H9 (cell line): ENCODE results near the gene SSBP3. TPM values are rescaled to one million over a fixed set of nuclear protein-coding genes. Genes with fewer than 3 reads are reported as not detected.

Source experiments
- DNase-seq: peaks from one replicate; pipeline ENCODE4 v3.0.0-alpha.2; 2017
- H2AFZ ChIP-seq: one replicate; pipeline ENCODE4 v1.6.1; 2013; ENCODE audit warnings: mild to moderate bottlenecking, low read length, control low read depth, moderate library complexity
- H2AK5ac ChIP-seq: 2 replicates; pipeline ENCODE4 v1.6.1; 2013; ENCODE audit warnings: low read length, control low read depth, mixed read lengths; ENCODE audit not compliant: insufficient read length
- H2BK120ac ChIP-seq: one replicate; pipeline ENCODE4 v1.6.1; 2013; ENCODE audit warnings: low read depth, mild to moderate bottlenecking, low read length, control low read depth, inconsistent platforms; ENCODE audit not compliant: poor library complexity, severe bottlenecking
- H2BK12ac ChIP-seq: 2 replicates; pipeline ENCODE4 v1.6.1; 2013; ENCODE audit warnings: low read length, control low read depth, mixed read lengths, low read depth; ENCODE audit not compliant: insufficient read length
- H2BK15ac ChIP-seq: 2 replicates; pipeline ENCODE4 v1.6.1; 2013; ENCODE audit warnings: low read depth, low read length, control low read depth
- H2BK20ac ChIP-seq: one replicate; pipeline ENCODE4 v1.6.1; 2013; ENCODE audit warnings: low read depth, mild to moderate bottlenecking, low read length, control low read depth, inconsistent platforms; ENCODE audit not compliant: poor library complexity, severe bottlenecking
- H2BK5ac ChIP-seq: 2 replicates; pipeline ENCODE4 v1.6.1; 2013; ENCODE audit warnings: low read length, control low read depth, mixed read lengths; ENCODE audit not compliant: insufficient read length
- H3K14ac ChIP-seq: 2 replicates; pipeline ENCODE4 v1.6.1; 2013; ENCODE audit warnings: low read length, control low read depth; ENCODE audit not compliant: insufficient read depth
- H3K18ac ChIP-seq: 2 replicates; pipeline ENCODE4 v1.6.1; 2013; ENCODE audit warnings: low read depth, mild to moderate bottlenecking, mixed read lengths, low read length, control low read depth; ENCODE audit not compliant: insufficient read length
- H3K23ac ChIP-seq: 2 replicates; pipeline ENCODE4 v1.6.1; 2013; ENCODE audit warnings: low read length, control low read depth, mixed read lengths, low read depth; ENCODE audit not compliant: insufficient read length
- H3K23me2 ChIP-seq: 2 replicates; pipeline ENCODE4 v1.6.1; 2013; ENCODE audit warnings: low read depth, mild to moderate bottlenecking, mixed read lengths, low read length, control low read depth; ENCODE audit not compliant: insufficient read length, poor library complexity, severe bottlenecking
- H3K27ac ChIP-seq: 2 replicates; pipeline ENCODE4 v1.5.1; 2013; ENCODE audit warnings: low read length, control low read depth, mixed read lengths, low read depth; ENCODE audit not compliant: insufficient read length
- H3K27me3 ChIP-seq: 2 replicates; pipeline ENCODE4 v1.6.1; 2013; ENCODE audit warnings: low read length, control low read depth, inconsistent platforms; ENCODE audit not compliant: insufficient read depth
- H3K4ac ChIP-seq: 2 replicates; pipeline ENCODE4 v1.6.1; 2013; ENCODE audit warnings: low read depth, mild to moderate bottlenecking, control low read depth, inconsistent platforms, low read length, moderate library complexity
- H3K4me1 ChIP-seq: 2 replicates; pipeline ENCODE4 v1.6.1; 2013; ENCODE audit warnings: low read length, control low read depth, inconsistent platforms; ENCODE audit not compliant: insufficient read depth
- H3K4me2 ChIP-seq: 2 replicates; pipeline ENCODE4 v1.6.1; 2013; ENCODE audit warnings: low read length, control low read depth, mixed read lengths; ENCODE audit not compliant: insufficient read length, insufficient read depth
- H3K56ac ChIP-seq: 2 replicates; pipeline ENCODE4 v1.6.1; 2013; ENCODE audit warnings: low read depth, mild to moderate bottlenecking, mixed read lengths, low read length, control low read depth; ENCODE audit not compliant: insufficient read length
- H3K79me1 ChIP-seq: 2 replicates; pipeline ENCODE4 v1.6.1; 2013; ENCODE audit warnings: low read depth, mild to moderate bottlenecking, moderate library complexity, low read length, control low read depth, inconsistent platforms; ENCODE audit not compliant: insufficient read depth, poor library complexity, severe bottlenecking
- H3K79me2 ChIP-seq: 2 replicates; pipeline ENCODE4 v1.6.1; 2013; ENCODE audit warnings: low read length, control low read depth, inconsistent platforms; ENCODE audit not compliant: insufficient read depth
- H3K9ac ChIP-seq: 2 replicates; pipeline ENCODE4 v1.6.1; 2013; ENCODE audit warnings: low read length, control low read depth, mixed read lengths; ENCODE audit not compliant: insufficient read length; ENCODE audit errors: extremely low read depth
- H3K9me3 ChIP-seq: one replicate; pipeline ENCODE4 v1.6.1; 2013; ENCODE audit warnings: low read depth, low read length, inconsistent platforms; ENCODE audit not compliant: control insufficient read depth
- H3T11ph ChIP-seq: one replicate; pipeline ENCODE4 v1.6.1; 2013; ENCODE audit warnings: mild to moderate bottlenecking, low read length, control low read depth, inconsistent platforms
- H4K20me1 ChIP-seq: one replicate; pipeline ENCODE4 v1.6.1; 2013; ENCODE audit not compliant: control insufficient read depth, insufficient read length, insufficient read depth
- H4K5ac ChIP-seq: 2 replicates; pipeline ENCODE4 v1.6.1; 2013; ENCODE audit warnings: low read depth, mild to moderate bottlenecking, mixed read lengths, low read length, control low read depth; ENCODE audit not compliant: insufficient read length
- H4K8ac ChIP-seq: replicated peaks from 2 replicates; pipeline ENCODE4 v1.6.1; 2013; ENCODE audit warnings: low read length, control low read depth, mixed read lengths, low read depth; ENCODE audit not compliant: insufficient read length
- H4K91ac ChIP-seq: 2 replicates; pipeline ENCODE4 v1.6.1; 2013; ENCODE audit warnings: low read depth, mild to moderate bottlenecking, moderate library complexity, mixed read lengths, low read length, control low read depth; ENCODE audit not compliant: insufficient read length
- H3K27ac Mint-ChIP-seq, 3 experiments: 2 replicates in 2 of 3; 3 replicates in 1 of 3; pipeline ENCODE4 v1.8.0; 2020 to 2021; ENCODE audit warnings: mixed read lengths in 3 of 3, mild to moderate bottlenecking in 1 of 3, moderate library complexity in 1 of 3
- H3K27me3 Mint-ChIP-seq: 2 replicates; pipeline ENCODE4 v1.8.0; 2021; ENCODE audit warnings: low read depth, mild to moderate bottlenecking, moderate library complexity, mixed read lengths
- H3K36me3 Mint-ChIP-seq, 3 experiments: 2 replicates in 2 of 3; 3 replicates in 1 of 3; pipeline ENCODE4 v1.8.0; 2020 to 2021; ENCODE audit warnings: low read depth in 3 of 3, mixed read lengths in 3 of 3; ENCODE audit not compliant: insufficient read depth in 1 of 3
- H3K4me1 Mint-ChIP-seq, 2 experiments: 2 replicates each; pipeline ENCODE4 v1.8.0; 2020; ENCODE audit warnings: mixed read lengths in 2 of 2
- H3K4me3 Mint-ChIP-seq, 2 experiments: 2 replicates in 1 of 2; 3 replicates in 1 of 2; pipeline ENCODE4 v1.8.0; 2020 to 2021; ENCODE audit warnings: mild to moderate bottlenecking in 2 of 2, mixed read lengths in 2 of 2, moderate library complexity in 1 of 2
- H3K9me3 Mint-ChIP-seq, 2 experiments: 2 replicates in 1 of 2; 3 replicates in 1 of 2; pipeline ENCODE4 v1.8.0; 2020; ENCODE audit warnings: mild to moderate bottlenecking in 2 of 2, mixed read lengths in 2 of 2, moderate library complexity in 1 of 2
- CTCF ChIP-seq: fragments of 200-600 bp; sonication (generic); conservative IDR thresholded peaks from 3 replicates; pipeline ENCODE4 v1.8.0; 2021; ENCODE audit warnings: antibody characterized with exemption, mild to moderate bottlenecking
- WGBS: extraction: QIAGEN DNeasy Blood & Tissue Kit; methylation state at CpG from one replicate; pipeline ENCODE4 v1.1.7; 2013; ENCODE audit warnings: missing lambda C conversion rate, low lambda C conversion rate, mixed read lengths; ENCODE audit not compliant: insufficient read length; ENCODE audit errors: extremely low coverage; 5-methylcytosine and 5-hydroxymethylcytosine counted together
- total RNA-seq: library from RNA; stranded (reverse); gene quantifications from 2 replicates; pipeline ENCODE4 v1.2.1, GENCODE V29; 2021

SSBP3 gene
- total RNA-seq, 1 experiment from 2014 or later, result 126 TPM

DNA sequence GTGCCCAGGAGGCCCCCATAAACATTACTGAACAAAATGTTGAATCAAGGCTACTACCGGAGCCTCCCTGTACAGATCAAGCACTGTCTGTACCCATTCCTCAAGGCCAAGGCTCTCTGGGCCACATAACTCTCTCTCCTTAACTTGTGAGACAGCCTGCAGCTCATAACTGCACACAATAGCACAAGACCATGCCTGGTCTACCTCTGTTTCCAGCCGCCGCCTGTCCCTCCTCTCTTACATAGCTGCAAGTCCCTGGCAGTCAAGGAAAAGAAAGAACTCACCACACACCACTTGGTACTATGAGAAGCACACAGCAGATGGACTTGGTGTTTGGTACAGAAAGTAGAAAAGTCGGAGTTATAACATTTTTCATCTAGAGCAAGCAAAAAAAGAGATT lies 91.1 kb downstream of the SSBP3 start:
- Histone ChIP-seq H2BK12ac (no peak overlapping the region), H3K56ac (no peak overlapping the region), H3K23ac (no peak overlapping the region), H2BK5ac (no peak overlapping the region), H3K4ac (no peak overlapping the region), H3T11ph (no peak overlapping the region), H3K27me3 (no peaks in the 10 kb centered on the region), H2AK5ac (peak overlapping the region; percentile 18), H2BK120ac (no peak overlapping the region), H4K8ac (no peak overlapping the region), H4K5ac (no peak overlapping the region), H4K20me1 (no peaks in the 10 kb centered on the region), H3K79me2 (peaks cover 12% of the 10 kb centered on the region; the same call in 1 of the 2 replicates), H2BK20ac (no peak overlapping the region), H3K18ac (no peak overlapping the region), H3K27ac (no peak overlapping the region), H3K79me1 (peaks cover 11% of the 10 kb centered on the region), H4K91ac (no peak overlapping the region), H2AFZ (no peak overlapping the region), H3K23me2 (no peaks in the 10 kb centered on the region), H3K9ac (peak overlapping the region; percentile 29), H3K14ac (no peak overlapping the region; the same call in 1 of the 2 replicates), H3K9me3 (no peaks in the 10 kb centered on the region), H3K4me2 (no peak overlapping the region), H2BK15ac (no peak overlapping the region), H3K4me1 (peaks cover 24% of the 10 kb centered on the region)
- no peak overlapping the region for H3K4me3 Mint-ChIP-seq
- no CpG with 5 or more reads among the region's 4 CpGs for WGBS
- TF ChIP-seq CTCF, result no peak
- peaks cover 3% of the 10 kb centered on the region; the same call in 1 of the 2 replicates for H3K27me3 Mint-ChIP-seq
- H3K9me3 Mint-ChIP-seq, result no peaks in the 10 kb centered on the region; a peak in 1 of 5 replicates
- peak overlapping the region; percentile 36 to 73 (median 62); a peak in 6 of 7 replicates for H3K27ac Mint-ChIP-seq
- H3K4me1 Mint-ChIP-seq, result peaks cover 66 to 71% of the 10 kb centered on the region in 2 experiments
- peaks cover 4 to 9% (median 5%) of the 10 kb centered on the region in 3 experiments; a peak in 6 of 7 replicates for H3K36me3 Mint-ChIP-seq
- no peak for DNase-seq
